AG09309 (cell line): ENCODE results near the gene MEAK7.
A peak's percentile ranks its signal among the peaks of the same experiment; 100 is the strongest.

Source experiments
- DNase-seq: peaks from one replicate; pipeline ENCODE4 v3.0.0-alpha.2; 2010; ENCODE audit warnings: low read depth
- H3K4me3 ChIP-seq: 2 replicates; pipeline ENCODE4 v1.5.1; 2011; ENCODE audit warnings: mild to moderate bottlenecking, low read depth, low read length, moderate library complexity; ENCODE audit not compliant: control insufficient read depth
- CTCF ChIP-seq: IDR thresholded peaks from 2 replicates; pipeline ENCODE4 v1.5.1; 2011; ENCODE audit warnings: mild to moderate bottlenecking, low read depth, low read length, inconsistent platforms; ENCODE audit not compliant: insufficient read depth, control insufficient read depth; ENCODE audit errors: missing control alignments

Gene MEAK7

GRCh38 chr16:84534815-84535214 is 30.4 kb upstream of the MEAK7 start:
- H3K4me3 ChIP-seq = no peak overlapping the region
- TF ChIP-seq CTCF = no peak
- DNase-seq = no peak

GRCh38 chr16:84532855-84533486 is 28.5 kb upstream of the MEAK7 start:
- DNase-seq = no peak
- no peak overlapping the region for H3K4me3 ChIP-seq
- TF ChIP-seq CTCF = no peak

GRCh38 chr16:84532291-84532724 is 27.8 kb upstream of the MEAK7 start:
- H3K4me3 ChIP-seq = no peak overlapping the region
- DNase-seq = peak; percentile 87
- TF ChIP-seq CTCF = no peak

- no peak for DNase-seq
- no peak overlapping the region for H3K4me3 ChIP-seq
- no peak for TF ChIP-seq CTCF
Measured at GRCh38 chr16:84531671-84532111, 27.2 kb upstream of the MEAK7 start.

- DNase-seq = no peak
- H3K4me3 ChIP-seq = no peak overlapping the region
- TF ChIP-seq CTCF = no peak
Measured at GRCh38 chr16:84530590-84530989, 26.1 kb upstream of the MEAK7 start.

- no peak overlapping the region for H3K4me3 ChIP-seq
- TF ChIP-seq CTCF = no peak
- no peak for DNase-seq
Measured at GRCh38 chr16:84529607-84530006, 25.1 kb upstream of the MEAK7 start.
